HCT116 (cell line): Measurements from ENCODE around the gene PEAK1. TPM values are rescaled to one million over a fixed set of nuclear protein-coding genes. Genes with fewer than 3 reads are reported as not detected.

Experiments
- ATAC-seq: fragments of 200-7000 bp; cut with Tn5 transposase; 2 replicates; pipeline ENCODE4 v1.9.1; 2020; ENCODE audit warnings: mild to moderate bottlenecking, moderate library complexity
- BruUV-seq: library from RNA; stranded (reverse); fragments of 400-500 nt; replicated peaks from 2 replicates; lab custom pipeline; 2021; lab: Mats Ljungman, UMichigan
- CTCF ChIA-PET: fragments of 300-600 bp; sonication (Branson Sonifier 250); formaldehyde crosslinking; loops from one replicate; lab custom pipeline; 2021; ENCODE audit warnings: antibody characterized with exemption; lab: Charles Lee
- POLR2A ChIA-PET: fragments of 300-600, 350-600 bp; sonication (Branson Sonifier 250); formaldehyde crosslinking; loops from one replicate; lab custom pipeline; 2021; ENCODE audit warnings: antibody characterized with exemption; lab: Charles Lee
- RAD21 ChIA-PET, 2 experiments: fragments of 300-600 bp; sonication (Branson Sonifier 250); formaldehyde crosslinking; loops; one replicate each; lab custom pipeline; 2023; ENCODE audit warnings: low total read pairs in 2 of 2; ENCODE audit not compliant: uncharacterized antibody in 2 of 2, unreplicated experiment in 2 of 2, low non-redundant PET in 1 of 2; lab: Charles Lee
- DNase-seq: peaks from one replicate; pipeline ENCODE4 v3.0.0-alpha.2; 2010; ENCODE audit warnings: low read depth, low spot score
- H2AFZ ChIP-seq: fragments of 200-600 bp; shearing (Covaris generic), sonication (generic); 2 replicates; pipeline ENCODE4 v1.6.1; 2017; ENCODE audit warnings: low read depth, mixed run types, mixed read lengths, antibody characterized with exemption, low read length; ENCODE audit not compliant: poor library complexity, severe bottlenecking
- H3K27ac ChIP-seq: 2 replicates; pipeline ENCODE4 v1.5.1; 2012; ENCODE audit warnings: low read depth, low read length
- H3K27me3 ChIP-seq: fragments of 200-600 bp; sonication (generic); 2 replicates; pipeline ENCODE4 v1.6.1; 2016; ENCODE audit warnings: mixed run types, low read length, mixed read lengths; ENCODE audit not compliant: insufficient read depth
- H3K36me3 ChIP-seq, 2 experiments: fragments of 200-500 bp in 1 of 2; fragments of 200-600 bp in 1 of 2; sonication (Bioruptor generic) in 1 of 2; sonication (generic) in 1 of 2; 2 replicates each; pipeline versions ENCODE4 v1.5.1 to v1.6.1; 2014 to 2016; ENCODE audit warnings: low read length in 2 of 2, inconsistent platforms in 1 of 2, mixed read lengths in 1 of 2, mixed run types in 1 of 2; ENCODE audit not compliant: insufficient read depth in 2 of 2, control insufficient read depth in 1 of 2
- H3K4me1 ChIP-seq, 2 experiments: fragments of 200-600 bp in 1 of 2; sonication (generic) in 1 of 2; 2 replicates each; pipeline versions ENCODE4 v1.5.1 to v1.6.1; 2012 to 2017; ENCODE audit warnings: low read length in 2 of 2, inconsistent platforms in 1 of 2, mild to moderate bottlenecking in 1 of 2, mixed read lengths in 1 of 2, mixed run types in 1 of 2, moderate library complexity in 1 of 2; ENCODE audit not compliant: insufficient read depth in 2 of 2, control insufficient read depth in 1 of 2
- H3K4me2 ChIP-seq: fragments of 200-600 bp; sonication (generic); 2 replicates; pipeline ENCODE4 v1.6.1; 2017; ENCODE audit warnings: mixed run types, low read length, mixed read lengths
- H3K4me3 ChIP-seq, 2 experiments: fragments of 200-600 bp in 1 of 2; sonication (generic) in 1 of 2; replicated peaks in 1 of 2; 2 replicates each; pipeline ENCODE4 v1.5.1; 2011 to 2016; ENCODE audit warnings: low read length in 2 of 2, control low read depth in 1 of 2, low read depth in 1 of 2, mild to moderate bottlenecking in 1 of 2, mixed read lengths in 1 of 2, mixed run types in 1 of 2
- H3K79me2 ChIP-seq: fragments of 200-600 bp; sonication (generic); 2 replicates; pipeline ENCODE4 v1.6.1; 2017; ENCODE audit warnings: mild to moderate bottlenecking, mixed run types, low read length, moderate library complexity, mixed read lengths; ENCODE audit not compliant: insufficient read depth
- H3K9ac ChIP-seq: fragments of 200-600 bp; sonication (generic); 2 replicates; pipeline ENCODE4 v1.6.1; 2016; ENCODE audit warnings: low read length, mixed read lengths
- H3K9me2 ChIP-seq: fragments of 200-600 bp; sonication (generic), shearing (Covaris generic); 2 replicates; pipeline ENCODE4 v1.6.1; 2017; ENCODE audit warnings: mixed run types, mild to moderate bottlenecking, moderate library complexity; ENCODE audit not compliant: insufficient read depth
- H3K9me3 ChIP-seq, 2 experiments: fragments of 200-500 bp in 1 of 2; fragments of 200-600 bp in 1 of 2; sonication (Bioruptor generic) in 1 of 2; sonication (generic) in 1 of 2; 2 replicates each; pipeline ENCODE4 v1.6.1; 2014 to 2017; ENCODE audit warnings: low read length in 2 of 2, mixed read lengths in 2 of 2, inconsistent platforms in 1 of 2, low read depth in 1 of 2, mild to moderate bottlenecking in 1 of 2, mixed run types in 1 of 2, moderate library complexity in 1 of 2; ENCODE audit not compliant: control insufficient read depth in 1 of 2, insufficient read depth in 1 of 2
- H4K20me1 ChIP-seq: fragments of 200-600 bp; sonication (generic), shearing (Covaris generic); 2 replicates; pipeline ENCODE4 v1.6.1; 2017; ENCODE audit warnings: mixed run types, mild to moderate bottlenecking, moderate library complexity; ENCODE audit not compliant: insufficient read depth
- ATF3 ChIP-seq: IDR thresholded peaks from 2 replicates; pipeline ENCODE4 v1.6.1; 2012
- CTCF ChIP-seq, 3 experiments: fragments of 200-600 bp in 1 of 3; sonication (generic) in 1 of 3; IDR thresholded peaks in 2 of 3; conservative IDR thresholded peaks in 1 of 3; 2 replicates each; pipeline ENCODE4 v1.5.1; 2012 to 2017; ENCODE audit warnings: low read depth in 2 of 3, low read length in 2 of 3, antibody characterized with exemption in 1 of 3, borderline replicate concordance in 1 of 3, control low read depth in 1 of 3, mild to moderate bottlenecking in 1 of 3, mixed read lengths in 1 of 3, mixed run types in 1 of 3, moderate library complexity in 1 of 3; ENCODE audit not compliant: insufficient read depth in 1 of 3
- EGR1 ChIP-seq: IDR thresholded peaks from 2 replicates; pipeline ENCODE4 v1.6.1; 2012; ENCODE audit warnings: low read depth
- ELF1 ChIP-seq: IDR thresholded peaks from 2 replicates; pipeline ENCODE4 v1.6.1; 2012; ENCODE audit warnings: low read depth, borderline replicate concordance
- EZH2 ChIP-seq: fragments of 200-600 bp; sonication (generic); IDR thresholded peaks from 2 replicates; pipeline ENCODE4 v1.6.1; 2017; ENCODE audit warnings: antibody characterized with exemption, mixed run types
- JUND ChIP-seq: IDR thresholded peaks from 2 replicates; pipeline ENCODE4 v1.6.1; 2012
- REST ChIP-seq: IDR thresholded peaks from 2 replicates; pipeline ENCODE4 v1.6.1; 2012; ENCODE audit warnings: low read depth
- YY1 ChIP-seq: IDR thresholded peaks from 2 replicates; pipeline ENCODE4 v1.6.1; 2011; ENCODE audit warnings: low read length, low read depth, moderate library complexity, mild to moderate bottlenecking; ENCODE audit not compliant: insufficient replicate concordance; ENCODE audit errors: extremely low read depth
- ZBTB33 ChIP-seq: IDR thresholded peaks from 2 replicates; pipeline ENCODE4 v1.6.1; 2011; ENCODE audit warnings: mild to moderate bottlenecking, low read length, moderate library complexity; ENCODE audit not compliant: insufficient replicate concordance; ENCODE audit errors: extremely low read depth
- intact Hi-C: fragments of 100-400 bp; cut with micrococcal nuclease; formaldehyde crosslinking; loops from 2 replicates; pipeline ENCODE4 v1.10.0; 2022
- total RNA-seq: library from RNA; stranded (reverse); gene quantifications from one replicate; pipeline ENCODE4 v1.2.1, GENCODE V29; 2021; ENCODE audit not compliant: unreplicated experiment

The PEAK1 gene
- total RNA-seq, 1 experiment from 2014 or later = 23.4 TPM

GRCh38 chr15:77412972-77413698 lies 6.8 kb downstream of the PEAK1 start:
- RAD21 ChIA-PET = no interaction called here
- no peak overlapping the region for H3K27ac ChIP-seq
- TF ChIP-seq CTCF (IDR thresholded peaks at IDR 0.05 in 2 of 3, conservative IDR thresholded peaks at IDR 0.05 in 1 of 3; ENCODE audit: borderline replicate concordance in 1 of 3, insufficient read depth in 1 of 3, low read depth in 2 of 3, low read length in 2 of 3) (no peak), ATF3 (no peak)
- TF ChIP-seq, all 23 proteins: peak for 0
- no peak overlapping the region for H2AFZ ChIP-seq
- no peak for DNase-seq
- BruUV-seq = no TSS peak
- POLR2A ChIA-PET = no interaction called here
- H3K9me2 ChIP-seq = no peaks in the 10 kb centered on the region
- H4K20me1 ChIP-seq = no peaks in the 10 kb centered on the region
- peaks cover 6 to 8% of the 10 kb centered on the region in 2 experiments for H3K4me1 ChIP-seq
- H3K36me3 ChIP-seq = no peaks in the 10 kb centered on the region
- no peaks in the 10 kb centered on the region for H3K9me3 ChIP-seq
- CTCF ChIA-PET = no interaction called here
- H3K9ac ChIP-seq = no peak overlapping the region
- no peak overlapping the region for H3K4me3 ChIP-seq
- intact Hi-C loops = no loop called here
- peaks cover 24% of the 10 kb centered on the region for H3K79me2 ChIP-seq
- ATAC-seq = no peak
- no peaks in the 10 kb centered on the region for H3K27me3 ChIP-seq
- no peak overlapping the region for H3K4me2 ChIP-seq

- CTCF ChIA-PET = no interaction called here
- Histone ChIP-seq H3K4me2 (no peak overlapping the region), H3K79me2 (peaks cover 18% of the 10 kb centered on the region), H3K27me3 (no peaks in the 10 kb centered on the region), H3K4me1 (peaks cover 0 to 2% of the 10 kb centered on the region in 2 experiments; a peak in 1 of 4 replicates), H2AFZ (no peak overlapping the region), H3K4me3 (no peak overlapping the region), H3K9ac (no peak overlapping the region), H3K27ac (no peak overlapping the region), H3K9me2 (no peaks in the 10 kb centered on the region), H3K36me3 (no peaks in the 10 kb centered on the region), H3K9me3 (no peaks in the 10 kb centered on the region), H4K20me1 (no peaks in the 10 kb centered on the region)
- RAD21 ChIA-PET = no interaction called here
- ATAC-seq (no peak), DNase-seq (no peak)
- intact Hi-C loops = no loop called here
- BruUV-seq = no TSS peak
- POLR2A ChIA-PET = no interaction called here
- TF ChIP-seq ZBTB33 = no peak
- TF ChIP-seq EZH2 = no peak
- no peak for TF ChIP-seq JUND
- TF ChIP-seq REST = no peak
- no peak for TF ChIP-seq EGR1
- TF ChIP-seq YY1 = no peak
- no peak for TF ChIP-seq ATF3
- no peak for TF ChIP-seq ELF1
Observed at GRCh38 chr15:77411619-77411976, 8.3 kb downstream of the PEAK1 start.
